Measurements from ENCODE around the gene ZDHHC20. TPM values are rescaled to one million over a fixed set of nuclear protein-coding genes. Genes with fewer than 3 reads are reported as not detected.

Gene ZDHHC20
- total and polyA plus RNA-seq, 2 of the 13 experiments (the other 11 are each of a cell fraction or from before 2014, with no cell fraction given) = 19.9 to 59.9 TPM

- TF ChIP-seq GABPA (IDR thresholded peaks at IDR 0.05; ENCODE audit: low read depth, low read length) = no peak
- no peak for TF ChIP-seq GABPA (CRISPR knock-in tag; IDR thresholded peaks at IDR 0.05; ENCODE audit: low read depth)
- TF ChIP-seq SAP130 (CRISPR knock-in tag; IDR thresholded peaks at IDR 0.05; ENCODE audit: low read depth) = 0 out of 2 replicates have a peak, but pooled peaks have one; percentile 13
- TF ChIP-seq NR2F1 (CRISPR knock-in tag; IDR thresholded peaks at IDR 0.05) = peak in 1 of 2 experiments; percentile 21; a peak in 1 of 4 replicates
- TF ChIP-seq GATAD2A (CRISPR knock-in tag; IDR thresholded peaks at IDR 0.05) = peak; percentile 73
- TF ChIP-seq ZNF83 (CRISPR knock-in tag; IDR thresholded peaks at IDR 0.05; ENCODE audit: borderline replicate concordance) = no peak
- TF ChIP-seq ZMYM3 (CRISPR knock-in tag; IDR thresholded peaks at IDR 0.05) = peak; percentile 44
- 0 out of 2 replicates have a peak, but pooled peaks have one; percentile 16 for TF ChIP-seq KAT8 (CRISPR knock-in tag; IDR thresholded peaks at IDR 0.05)
- no peak for TF ChIP-seq MBD4 (IDR thresholded peaks at IDR 0.05; ENCODE audit: borderline replicate concordance, low read length)
- no peak for TF ChIP-seq U2AF2 (IDR thresholded peaks at IDR 0.05; ENCODE audit: low read depth, low read length)
- no peak for TF ChIP-seq ELF1 (CRISPR knock-in tag; IDR thresholded peaks at IDR 0.05)
- TF ChIP-seq FOXP1 (IDR thresholded peaks at IDR 0.05) = no peak
- TF ChIP-seq FOXP1 (CRISPR knock-in tag; IDR thresholded peaks at IDR 0.05) = peak; percentile 23; the same call in 1 of the 2 replicates
- 0 out of 2 replicates have a peak, but pooled peaks have one; percentile 34 for TF ChIP-seq HMG20A (CRISPR knock-in tag; IDR thresholded peaks at IDR 0.05; ENCODE audit: borderline replicate concordance)
- no peak for TF ChIP-seq ZBTB8A (CRISPR knock-in tag; IDR thresholded peaks at IDR 0.05; ENCODE audit: borderline replicate concordance, low read depth)
- TF ChIP-seq SOX5 (CRISPR knock-in tag; IDR thresholded peaks at IDR 0.05; ENCODE audit: borderline replicate concordance) = peak; percentile 36; the same call in 1 of the 2 replicates
- TF ChIP-seq ZMYM4 (CRISPR knock-in tag; IDR thresholded peaks at IDR 0.05) = 0 out of 2 replicates have a peak, but pooled peaks have one; percentile 24
- no peak for TF ChIP-seq MIER2 (CRISPR knock-in tag; IDR thresholded peaks at IDR 0.05)
- peak; percentile 15; the same call in 1 of the 2 replicates for TF ChIP-seq HNF4G (IDR thresholded peaks at IDR 0.05; ENCODE audit: borderline replicate concordance, low read depth, low read length)
- no peak for TF ChIP-seq HNF4G (CRISPR knock-in tag; IDR thresholded peaks at IDR 0.05; ENCODE audit: borderline replicate concordance, low read depth)
- TF ChIP-seq ZMYM2 (CRISPR knock-in tag; IDR thresholded peaks at IDR 0.05) = 0 out of 2 replicates have a peak, but pooled peaks have one; percentile 40
- TF ChIP-seq MLLT10 (CRISPR knock-in tag; IDR thresholded peaks at IDR 0.05) = no peak
- 0 out of 2 replicates have a peak, but pooled peaks have one; percentile 15 for TF ChIP-seq ZNF331 (CRISPR knock-in tag; IDR thresholded peaks at IDR 0.05)
- TF ChIP-seq, protein P1, sequence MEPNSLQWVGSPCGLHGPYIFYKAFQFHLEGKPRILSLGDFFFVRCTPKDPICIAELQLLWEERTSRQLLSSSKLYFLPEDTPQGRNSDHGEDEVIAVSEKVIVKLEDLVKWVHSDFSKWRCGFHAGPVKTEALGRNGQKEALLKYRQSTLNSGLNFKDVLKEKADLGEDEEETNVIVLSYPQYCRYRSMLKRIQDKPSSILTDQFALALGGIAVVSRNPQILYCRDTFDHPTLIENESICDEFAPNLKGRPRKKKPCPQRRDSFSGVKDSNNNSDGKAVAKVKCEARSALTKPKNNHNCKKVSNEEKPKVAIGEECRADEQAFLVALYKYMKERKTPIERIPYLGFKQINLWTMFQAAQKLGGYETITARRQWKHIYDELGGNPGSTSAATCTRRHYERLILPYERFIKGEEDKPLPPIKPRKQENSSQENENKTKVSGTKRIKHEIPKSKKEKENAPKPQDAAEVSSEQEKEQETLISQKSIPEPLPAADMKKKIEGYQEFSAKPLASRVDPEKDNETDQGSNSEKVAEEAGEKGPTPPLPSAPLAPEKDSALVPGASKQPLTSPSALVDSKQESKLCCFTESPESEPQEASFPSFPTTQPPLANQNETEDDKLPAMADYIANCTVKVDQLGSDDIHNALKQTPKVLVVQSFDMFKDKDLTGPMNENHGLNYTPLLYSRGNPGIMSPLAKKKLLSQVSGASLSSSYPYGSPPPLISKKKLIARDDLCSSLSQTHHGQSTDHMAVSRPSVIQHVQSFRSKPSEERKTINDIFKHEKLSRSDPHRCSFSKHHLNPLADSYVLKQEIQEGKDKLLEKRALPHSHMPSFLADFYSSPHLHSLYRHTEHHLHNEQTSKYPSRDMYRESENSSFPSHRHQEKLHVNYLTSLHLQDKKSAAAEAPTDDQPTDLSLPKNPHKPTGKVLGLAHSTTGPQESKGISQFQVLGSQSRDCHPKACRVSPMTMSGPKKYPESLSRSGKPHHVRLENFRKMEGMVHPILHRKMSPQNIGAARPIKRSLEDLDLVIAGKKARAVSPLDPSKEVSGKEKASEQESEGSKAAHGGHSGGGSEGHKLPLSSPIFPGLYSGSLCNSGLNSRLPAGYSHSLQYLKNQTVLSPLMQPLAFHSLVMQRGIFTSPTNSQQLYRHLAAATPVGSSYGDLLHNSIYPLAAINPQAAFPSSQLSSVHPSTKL (CRISPR knock-in tag; IDR thresholded peaks at IDR 0.05) = peak; percentile 48; the same call in 1 of the 2 replicates
- no peak for TF ChIP-seq MAFK (conservative IDR thresholded peaks at IDR 0.05 in 1 of 2, IDR thresholded peaks at IDR 0.05 in 1 of 2; ENCODE audit: low read length in 2 of 2)
- TF ChIP-seq, protein P2, sequence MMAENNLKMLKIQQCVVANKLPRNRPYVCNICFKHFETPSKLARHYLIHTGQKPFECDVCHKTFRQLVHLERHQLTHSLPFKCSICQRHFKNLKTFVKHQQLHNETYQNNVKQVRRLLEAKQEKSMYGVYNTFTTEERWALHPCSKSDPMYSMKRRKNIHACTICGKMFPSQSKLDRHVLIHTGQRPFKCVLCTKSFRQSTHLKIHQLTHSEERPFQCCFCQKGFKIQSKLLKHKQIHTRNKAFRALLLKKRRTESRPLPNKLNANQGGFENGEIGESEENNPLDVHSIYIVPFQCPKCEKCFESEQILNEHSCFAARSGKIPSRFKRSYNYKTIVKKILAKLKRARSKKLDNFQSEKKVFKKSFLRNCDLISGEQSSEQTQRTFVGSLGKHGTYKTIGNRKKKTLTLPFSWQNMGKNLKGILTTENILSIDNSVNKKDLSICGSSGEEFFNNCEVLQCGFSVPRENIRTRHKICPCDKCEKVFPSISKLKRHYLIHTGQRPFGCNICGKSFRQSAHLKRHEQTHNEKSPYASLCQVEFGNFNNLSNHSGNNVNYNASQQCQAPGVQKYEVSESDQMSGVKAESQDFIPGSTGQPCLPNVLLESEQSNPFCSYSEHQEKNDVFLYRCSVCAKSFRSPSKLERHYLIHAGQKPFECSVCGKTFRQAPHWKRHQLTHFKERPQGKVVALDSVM (CRISPR knock-in tag; IDR thresholded peaks at IDR 0.05) = peak; percentile 75
- peak; percentile 59 for TF ChIP-seq RARA (CRISPR knock-in tag; IDR thresholded peaks at IDR 0.05)
- TF ChIP-seq ZNF317 (CRISPR knock-in tag; IDR thresholded peaks at IDR 0.05) = no peak
Observed at GRCh38 chr13:21453387-21454081, 5.6 kb downstream of the ZDHHC20 start (continued).
